CD4-positive, alpha-beta T cell treated with Interleukin-15 for 4 hours (primary cell): ENCODE results near the gene ILKAP.
A peak's percentile ranks its signal among the peaks of the same experiment; 100 is the strongest.

Experiments used
- DNase-seq: peaks from one replicate; pipeline ENCODE4 v3.0.0-alpha.2; 2020; ENCODE audit warnings: low spot score

The ILKAP gene

GRCh38 chr2:238237431-238238135 lies 34.1 kb upstream of the ILKAP start:
- no peak for DNase-seq

- no peak for DNase-seq
Observed at GRCh38 chr2:238236571-238236970, 33.1 kb upstream of the ILKAP start.

GRCh38 chr2:238235856-238236255 lies 32.4 kb upstream of the ILKAP start:
- no peak for DNase-seq

- no peak for DNase-seq
Observed at GRCh38 chr2:238235331-238235732, 31.8 kb upstream of the ILKAP start.

GRCh38 chr2:238233625-238234024 lies 30.1 kb upstream of the ILKAP start:
- DNase-seq, result no peak

- DNase-seq, result no peak
Observed at GRCh38 chr2:238231809-238232208, 28.3 kb upstream of the ILKAP start.

GRCh38 chr2:238231251-238231793 lies 27.8 kb upstream of the ILKAP start:
- DNase-seq, result peak; percentile 74

GRCh38 chr2:238230699-238231098 lies 27.2 kb upstream of the ILKAP start:
- no peak for DNase-seq

- DNase-seq, result no peak
Observed at GRCh38 chr2:238228700-238229099, 25.2 kb upstream of the ILKAP start.

- no peak for DNase-seq
Observed at GRCh38 chr2:238227587-238228032, 24.1 kb upstream of the ILKAP start.

GRCh38 chr2:238226698-238227586 lies 23.4 kb upstream of the ILKAP start:
- no peak for DNase-seq

GRCh38 chr2:238225911-238226697 lies 22.6 kb upstream of the ILKAP start:
- DNase-seq, result no peak

GRCh38 chr2:238225121-238225520 lies 21.6 kb upstream of the ILKAP start:
- no peak for DNase-seq

- no peak for DNase-seq
Observed at GRCh38 chr2:238224356-238225035, 21.0 kb upstream of the ILKAP start.

- no peak for DNase-seq
Observed at GRCh38 chr2:238220892-238221521, 17.5 kb upstream of the ILKAP start.

GRCh38 chr2:238220274-238220891 lies 16.9 kb upstream of the ILKAP start:
- no peak for DNase-seq

GRCh38 chr2:238216651-238217184 lies 13.2 kb upstream of the ILKAP start:
- DNase-seq, result no peak

GRCh38 chr2:238207006-238207405 lies 3.5 kb upstream of the ILKAP start:
- no peak for DNase-seq

- DNase-seq, result no peak
Observed at GRCh38 chr2:238203973-238204683, 633 bp upstream of the ILKAP start.
